OCI-LY3 (cell line): ENCODE data around the gene PLEKHF1.

Source experiments
- H2AFZ ChIP-seq: fragments of 200-600, 300-600 bp; shearing (Covaris generic); 2 replicates; pipeline ENCODE4 v1.6.0; 2014; ENCODE audit warnings: antibody characterized with exemption, low read depth, low read length
- H3K27ac ChIP-seq: fragments of 200-600, 300-600 bp; sonication (generic); 2 replicates; pipeline ENCODE4 v1.5.1; 2014; ENCODE audit warnings: mild to moderate bottlenecking, low read length, moderate library complexity, mixed read lengths
- H3K27me3 ChIP-seq: fragments of 200-600, 300-600 bp; sonication (generic); 2 replicates; pipeline ENCODE4 v1.6.1; 2014; ENCODE audit warnings: low read depth, low read length, mixed read lengths
- H3K36me3 ChIP-seq: fragments of 200-600, 300-600 bp; sonication (generic); replicated peaks from 2 replicates; pipeline ENCODE3; 2014; ENCODE audit warnings: low read depth, low read length, mixed read lengths
- H3K4me1 ChIP-seq: fragments of 300-600, 200-600 bp; sonication (generic); 2 replicates; pipeline ENCODE4 v1.6.1; 2014; ENCODE audit warnings: low read length, mixed read lengths
- H3K4me2 ChIP-seq: fragments of 200-600, 300-600 bp; sonication (generic); 2 replicates; pipeline ENCODE4 v1.6.1; 2014; ENCODE audit warnings: low read length, mixed read lengths
- H3K4me3 ChIP-seq: fragments of 300-600, 200-600 bp; sonication (generic); 2 replicates; pipeline ENCODE4 v1.5.1; 2014; ENCODE audit warnings: antibody characterized with exemption, mild to moderate bottlenecking, low read length, moderate library complexity
- H3K79me2 ChIP-seq: fragments of 300-600, 200-600 bp; shearing (Covaris generic); 2 replicates; pipeline ENCODE4 v1.6.1; 2014; ENCODE audit warnings: mild to moderate bottlenecking, low read length, mixed read lengths
- H3K9ac ChIP-seq: fragments of 300-600, 200-600 bp; shearing (Covaris generic); 2 replicates; pipeline ENCODE4 v1.6.0; 2014; ENCODE audit warnings: mild to moderate bottlenecking, low read length, moderate library complexity
- H3K9me3 ChIP-seq: fragments of 200-600, 300-600 bp; shearing (Covaris generic); 2 replicates; pipeline ENCODE4 v1.6.1; 2014; ENCODE audit warnings: low read length, mixed read lengths; ENCODE audit not compliant: insufficient read depth
- H4K20me1 ChIP-seq: fragments of 200-600, 300-600 bp; sonication (generic); 2 replicates; pipeline ENCODE4 v1.6.1; 2016; ENCODE audit warnings: low read length, mixed read lengths; ENCODE audit not compliant: insufficient read depth
- CTCF ChIP-seq: fragments of 200-600, 300-600 bp; sonication (generic); IDR thresholded peaks from 2 replicates; pipeline ENCODE4 v1.5.1; 2014; ENCODE audit warnings: antibody characterized with exemption, low read length, low read depth
- EZH2phosphoT487 ChIP-seq: fragments of 200-600 bp; shearing (Covaris generic); IDR thresholded peaks from 2 replicates; pipeline ENCODE4 v1.6.1; 2018; ENCODE audit warnings: antibody characterized with exemption, mixed run types, low read depth

Gene PLEKHF1

GRCh38 chr19:29618434-29618833 lies 46.8 kb upstream of the PLEKHF1 start:
- H4K20me1 ChIP-seq, result no peaks in the 10 kb centered on the region
- no peak overlapping the region for H2AFZ ChIP-seq
- TF ChIP-seq EZH2phosphoT487, result no peak
- TF ChIP-seq CTCF, result no peak
- no peaks in the 10 kb centered on the region for H3K9me3 ChIP-seq
- H3K79me2 ChIP-seq, result no peaks in the 10 kb centered on the region
- no peak overlapping the region for H3K9ac ChIP-seq
- no peak overlapping the region for H3K4me2 ChIP-seq
- no peaks in the 10 kb centered on the region for H3K4me1 ChIP-seq
- H3K4me3 ChIP-seq, result no peak overlapping the region
- H3K27ac ChIP-seq, result no peak overlapping the region
- peaks cover 16% of the 10 kb centered on the region for H3K36me3 ChIP-seq
- H3K27me3 ChIP-seq, result peaks cover 12% of the 10 kb centered on the region; the same call in 1 of the 2 replicates

- H3K4me2 ChIP-seq, result no peak overlapping the region
- TF ChIP-seq CTCF (no peak), EZH2phosphoT487 (no peak)
- no peak overlapping the region for H2AFZ ChIP-seq
- no peaks in the 10 kb centered on the region for H4K20me1 ChIP-seq
- no peak overlapping the region for H3K4me3 ChIP-seq
- no peaks in the 10 kb centered on the region for H3K79me2 ChIP-seq
- no peak overlapping the region for H3K9ac ChIP-seq
- H3K27ac ChIP-seq, result no peak overlapping the region
- H3K27me3 ChIP-seq, result peaks cover 12% of the 10 kb centered on the region; the same call in 1 of the 2 replicates
- H3K9me3 ChIP-seq, result no peaks in the 10 kb centered on the region
- H3K4me1 ChIP-seq, result no peaks in the 10 kb centered on the region
- H3K36me3 ChIP-seq, result peaks cover 12% of the 10 kb centered on the region
These were observed 46.4 kb upstream of the PLEKHF1 start for GRCh38 chr19:29618871-29619270.

- H3K79me2 ChIP-seq, result no peaks in the 10 kb centered on the region
- H3K9ac ChIP-seq, result no peak overlapping the region
- H3K4me2 ChIP-seq, result no peak overlapping the region
- no peaks in the 10 kb centered on the region for H3K9me3 ChIP-seq
- H3K36me3 ChIP-seq, result no peaks in the 10 kb centered on the region
- H3K4me3 ChIP-seq, result no peak overlapping the region
- H2AFZ ChIP-seq, result no peak overlapping the region
- no peak overlapping the region for H3K27ac ChIP-seq
- H4K20me1 ChIP-seq, result no peaks in the 10 kb centered on the region
- H3K4me1 ChIP-seq, result no peaks in the 10 kb centered on the region
- H3K27me3 ChIP-seq, result peaks cover 12% of the 10 kb centered on the region; the same call in 1 of the 2 replicates
- no peak for TF ChIP-seq EZH2phosphoT487
- no peak for TF ChIP-seq CTCF
These were observed 44.3 kb upstream of the PLEKHF1 start for GRCh38 chr19:29620931-29621351.

DNA sequence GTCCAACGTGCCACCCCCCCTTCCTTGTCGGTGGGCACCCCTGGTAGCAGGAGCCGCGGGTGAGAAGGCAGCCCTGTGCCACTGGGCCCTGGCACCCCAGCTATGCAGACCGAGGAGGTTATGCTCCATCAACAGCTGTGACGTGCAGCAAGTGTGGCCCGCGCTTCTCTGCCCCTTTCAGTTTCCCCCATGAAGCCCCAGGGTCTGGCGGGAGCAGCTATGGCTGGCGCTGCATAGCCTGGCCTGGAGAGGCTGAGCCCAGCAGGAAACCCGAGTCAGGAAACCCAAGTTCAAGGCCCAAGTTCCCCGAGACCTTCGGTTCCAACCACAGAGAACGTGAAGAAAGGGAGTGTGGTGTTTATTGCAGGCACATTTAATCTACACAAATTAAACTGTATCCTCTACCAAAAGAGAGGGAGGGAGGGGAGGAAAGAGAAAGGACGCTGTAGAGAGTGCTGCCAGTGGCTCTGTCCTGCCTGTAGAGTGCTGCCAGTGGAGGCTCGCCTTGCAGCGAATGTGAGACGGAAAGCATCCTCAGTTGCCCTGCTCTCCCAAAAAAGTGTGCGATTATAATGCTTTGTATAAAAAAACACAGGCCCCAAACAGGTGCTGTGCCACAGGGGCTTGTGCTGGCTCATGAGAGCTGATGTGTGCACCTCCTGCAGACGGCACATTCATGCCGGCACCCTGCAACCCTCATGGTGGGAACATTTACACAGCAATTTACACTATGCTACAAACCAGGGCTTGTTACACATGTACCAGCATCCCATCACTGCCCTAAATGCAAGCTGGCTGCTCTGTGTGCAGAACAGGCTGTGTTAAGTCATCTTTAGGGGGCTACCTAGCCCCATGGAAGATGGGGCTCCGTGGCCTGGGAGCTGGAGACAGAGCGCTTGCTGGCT lies 42.8 kb upstream of the PLEKHF1 start:
- H3K27me3 ChIP-seq, result peaks cover 12% of the 10 kb centered on the region; the same call in 1 of the 2 replicates
- H3K27ac ChIP-seq, result no peak overlapping the region
- H4K20me1 ChIP-seq, result no peaks in the 10 kb centered on the region
- no peak overlapping the region for H3K4me3 ChIP-seq
- no peak overlapping the region for H2AFZ ChIP-seq
- no peak overlapping the region for H3K9ac ChIP-seq
- no peaks in the 10 kb centered on the region for H3K4me1 ChIP-seq
- no peak overlapping the region for H3K4me2 ChIP-seq
- no peaks in the 10 kb centered on the region for H3K36me3 ChIP-seq
- H3K9me3 ChIP-seq, result no peaks in the 10 kb centered on the region
- TF ChIP-seq CTCF, result no peak
- H3K79me2 ChIP-seq, result no peaks in the 10 kb centered on the region
